Ishikawa (cell line): ENCODE data around the gene RELN.

Experiments used
- CEBPB ChIP-seq: IDR thresholded peaks from 2 replicates; pipeline ENCODE4 v1.6.1; 2012
- CREB1 ChIP-seq: IDR thresholded peaks from 2 replicates; pipeline ENCODE4 v1.6.1; 2012; ENCODE audit warnings: low read depth
- EGR1 ChIP-seq: IDR thresholded peaks from 2 replicates; pipeline ENCODE4 v1.6.1; 2012
- EP300 ChIP-seq: IDR thresholded peaks from 2 replicates; pipeline ENCODE4 v1.6.1; 2012; ENCODE audit warnings: borderline replicate concordance
- FOXM1 ChIP-seq: IDR thresholded peaks from 2 replicates; pipeline ENCODE4 v1.6.1; 2012; ENCODE audit warnings: low read depth, borderline replicate concordance
- MAX ChIP-seq: IDR thresholded peaks from 2 replicates; pipeline ENCODE4 v1.6.1; 2012
- NFIC ChIP-seq: IDR thresholded peaks from 2 replicates; pipeline ENCODE4 v1.6.1; 2012
- RAD21 ChIP-seq: IDR thresholded peaks from 2 replicates; pipeline ENCODE4 v1.6.1; 2012; ENCODE audit warnings: low read depth
- REST ChIP-seq: IDR thresholded peaks from 2 replicates; pipeline ENCODE4 v1.6.1; 2012; ENCODE audit warnings: low read depth, mild to moderate bottlenecking
- TAF1 ChIP-seq: IDR thresholded peaks from 2 replicates; pipeline ENCODE4 v1.6.1; 2012; ENCODE audit warnings: low read depth, mild to moderate bottlenecking
- TCF12 ChIP-seq: IDR thresholded peaks from 2 replicates; pipeline ENCODE4 v1.6.1; 2012; ENCODE audit warnings: low read depth
- TEAD4 ChIP-seq: IDR thresholded peaks from 2 replicates; pipeline ENCODE4 v1.6.1; 2012
- YY1 ChIP-seq: IDR thresholded peaks from 2 replicates; pipeline ENCODE4 v1.6.1; 2012; ENCODE audit warnings: low read depth
- ZBTB7A ChIP-seq: IDR thresholded peaks from 2 replicates; pipeline ENCODE4 v1.6.1; 2012; ENCODE audit warnings: low read depth
- TF ChIP-seq, protein P1 (sequence below): IDR thresholded peaks from 2 replicates; pipeline ENCODE4 v1.6.1; 2012

The RELN gene

DNA sequence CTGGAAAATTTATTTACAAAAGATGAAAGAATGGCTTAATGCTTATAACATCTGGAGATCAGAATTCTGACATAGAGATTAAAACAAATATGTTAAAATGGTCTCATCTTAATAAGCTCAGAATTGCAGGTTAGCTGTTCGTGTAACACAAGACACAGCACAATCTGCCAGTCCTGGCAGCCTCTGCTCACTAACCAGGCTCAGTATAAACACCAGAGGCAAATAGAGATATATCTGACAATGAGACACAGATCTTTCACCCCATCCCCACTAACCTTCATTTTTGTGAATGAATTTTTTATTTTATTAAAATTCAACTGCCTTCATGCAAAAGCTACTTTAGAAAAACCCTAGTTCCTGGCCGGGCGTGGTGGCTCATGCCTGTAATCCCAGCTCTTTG lies 51.8 kb downstream of the RELN start:
- TF ChIP-seq EP300 (no peak), TAF1 (no peak), TEAD4 (no peak), REST (no peak), CEBPB (no peak), EGR1 (no peak), RAD21 (no peak), NFIC (no peak), ZBTB7A (no peak), FOXM1 (no peak), YY1 (no peak), MAX (no peak), CREB1 (no peak)
- TF ChIP-seq, protein P1, sequence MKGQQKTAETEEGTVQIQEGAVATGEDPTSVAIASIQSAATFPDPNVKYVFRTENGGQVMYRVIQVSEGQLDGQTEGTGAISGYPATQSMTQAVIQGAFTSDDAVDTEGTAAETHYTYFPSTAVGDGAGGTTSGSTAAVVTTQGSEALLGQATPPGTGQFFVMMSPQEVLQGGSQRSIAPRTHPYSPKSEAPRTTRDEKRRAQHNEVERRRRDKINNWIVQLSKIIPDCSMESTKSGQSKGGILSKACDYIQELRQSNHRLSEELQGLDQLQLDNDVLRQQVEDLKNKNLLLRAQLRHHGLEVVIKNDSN: no peak

- no peak for TF ChIP-seq EGR1
- TF ChIP-seq, protein P1: no peak
- no peak for TF ChIP-seq TEAD4
- TF ChIP-seq NFIC: no peak
- TF ChIP-seq MAX: no peak
- no peak for TF ChIP-seq YY1
- no peak for TF ChIP-seq ZBTB7A
- TF ChIP-seq CREB1: no peak
- no peak for TF ChIP-seq REST
- no peak for TF ChIP-seq CEBPB
- no peak for TF ChIP-seq FOXM1
- no peak for TF ChIP-seq TCF12
- no peak for TF ChIP-seq RAD21
- no peak for TF ChIP-seq EP300
- no peak for TF ChIP-seq TAF1
Observed at GRCh38 chr7:103936558-103936957, 52.9 kb downstream of the RELN start.

GRCh38 chr7:103934508-103934907 lies 55.0 kb downstream of the RELN start:
- TF ChIP-seq TEAD4 (no peak), ZBTB7A (no peak), EP300 (no peak)

DNA sequence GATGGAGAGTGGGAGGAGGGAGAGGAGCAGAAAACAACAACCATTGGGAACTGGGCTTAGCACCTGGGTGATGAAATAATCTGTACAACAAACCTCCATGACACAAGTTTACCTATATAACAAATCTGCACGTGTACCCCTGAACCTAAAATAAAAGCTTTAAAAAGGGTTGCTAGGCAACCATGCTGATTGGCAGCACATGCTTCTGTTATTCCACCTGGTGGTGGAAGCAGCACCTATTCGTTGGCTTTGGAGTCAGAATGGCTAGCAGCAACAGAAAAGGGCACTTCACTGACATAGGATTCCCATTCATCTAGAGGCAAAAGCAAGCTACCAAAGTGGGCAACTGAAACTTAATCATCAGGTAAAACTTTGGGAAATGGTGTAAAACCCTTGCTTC lies 57.1 kb downstream of the RELN start:
- TF ChIP-seq ZBTB7A (no peak), TAF1 (no peak), EGR1 (no peak), EP300 (no peak), YY1 (no peak), RAD21 (no peak), FOXM1 (no peak), NFIC (no peak), CREB1 (no peak), TCF12 (no peak)
- TF ChIP-seq, protein P1: no peak

DNA sequence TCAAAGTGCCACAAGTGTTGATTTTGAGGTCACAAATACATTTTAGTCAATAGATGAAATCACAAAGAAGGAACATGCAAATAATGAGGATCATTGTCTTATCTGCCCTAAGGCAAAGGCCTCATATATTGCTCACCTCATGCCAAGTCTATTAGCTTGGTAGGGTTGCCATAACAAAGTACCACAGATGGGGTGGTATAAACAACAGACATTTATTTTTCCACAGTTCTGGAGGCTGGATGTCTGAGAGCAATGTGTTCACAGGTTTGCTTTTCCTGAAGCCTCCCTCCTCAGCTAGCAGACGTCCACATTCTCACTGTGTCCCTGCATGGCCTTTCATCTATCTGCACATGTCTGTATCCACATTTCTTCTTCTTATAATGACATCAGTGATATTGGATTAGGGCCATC lies 59.6 kb downstream of the RELN start:
- TF ChIP-seq TAF1: no peak
- TF ChIP-seq EGR1: no peak
- no peak for TF ChIP-seq TEAD4
- no peak for TF ChIP-seq YY1
- no peak for TF ChIP-seq CEBPB
- TF ChIP-seq RAD21: no peak
- no peak for TF ChIP-seq TCF12
- no peak for TF ChIP-seq MAX
- TF ChIP-seq NFIC: no peak
- TF ChIP-seq EP300: no peak
- TF ChIP-seq CREB1: no peak
- no peak for TF ChIP-seq ZBTB7A

DNA sequence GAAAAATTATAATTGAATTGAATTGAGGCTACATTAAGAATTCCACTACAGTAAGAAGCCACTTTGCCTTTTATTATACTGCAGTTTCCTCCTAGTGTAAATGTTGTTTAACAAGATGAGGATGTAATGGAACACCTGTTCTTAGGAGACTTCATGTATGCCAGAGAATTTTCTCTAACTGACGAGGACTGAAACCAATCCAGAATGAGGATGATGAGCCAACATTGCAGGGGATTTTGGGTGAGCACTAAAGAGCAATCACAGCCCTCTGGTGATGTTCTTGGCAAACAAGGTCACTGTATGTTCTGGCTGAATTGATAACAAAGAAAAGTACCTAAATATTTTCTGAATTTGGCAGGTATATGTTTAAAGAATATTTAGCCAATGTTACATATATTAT lies 60.9 kb downstream of the RELN start:
- TF ChIP-seq NFIC (no peak), TCF12 (no peak), MAX (no peak), ZBTB7A (no peak), RAD21 (no peak), REST (no peak), CEBPB (no peak), FOXM1 (no peak), CREB1 (no peak), EP300 (no peak), TAF1 (no peak), YY1 (no peak), TEAD4 (no peak), EGR1 (no peak)
- TF ChIP-seq, protein P1: no peak
